GM21515 (cell line): Measurements from ENCODE around the gene DOP1B.

Source experiments
- ATAC-seq: cut with Tn5 transposase; IDR thresholded peaks from one replicate; pipeline ENCODE4 v1.9.1; 2021; ENCODE audit not compliant: unreplicated experiment

DOP1B gene

DNA sequence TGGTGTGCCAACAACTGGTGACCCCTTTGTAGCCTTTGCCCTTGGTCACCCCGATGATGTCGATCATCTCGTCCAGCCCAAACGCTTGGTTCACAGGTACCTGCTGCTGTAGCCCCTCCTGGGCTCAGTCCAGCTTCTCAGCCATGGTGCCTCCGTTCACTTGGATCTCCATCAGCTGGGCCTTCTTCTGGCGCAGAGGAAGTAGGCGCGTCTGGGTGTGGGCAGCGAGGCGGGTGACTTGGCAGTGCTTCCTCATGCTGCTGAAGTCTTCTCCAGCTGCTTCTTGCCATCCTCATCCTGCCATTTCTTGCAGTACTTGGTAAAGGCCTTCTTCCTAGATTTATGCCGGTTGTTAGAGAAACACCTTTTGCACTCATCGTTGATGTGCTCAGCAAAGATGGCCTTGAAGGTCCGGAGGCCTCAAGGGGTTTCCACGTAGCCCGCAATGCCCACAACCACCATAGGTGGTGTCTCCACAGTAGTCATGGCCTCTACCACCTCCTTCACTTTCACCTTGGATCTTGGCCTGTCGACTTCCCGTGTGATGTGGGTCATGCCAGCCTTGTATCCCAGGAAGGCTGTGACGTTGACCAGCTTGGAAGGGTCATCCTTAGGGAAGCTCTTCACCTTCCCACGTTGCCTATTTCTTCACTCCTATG lies 13.0 kb downstream of the DOP1B start:
- ATAC-seq = no peak

DNA sequence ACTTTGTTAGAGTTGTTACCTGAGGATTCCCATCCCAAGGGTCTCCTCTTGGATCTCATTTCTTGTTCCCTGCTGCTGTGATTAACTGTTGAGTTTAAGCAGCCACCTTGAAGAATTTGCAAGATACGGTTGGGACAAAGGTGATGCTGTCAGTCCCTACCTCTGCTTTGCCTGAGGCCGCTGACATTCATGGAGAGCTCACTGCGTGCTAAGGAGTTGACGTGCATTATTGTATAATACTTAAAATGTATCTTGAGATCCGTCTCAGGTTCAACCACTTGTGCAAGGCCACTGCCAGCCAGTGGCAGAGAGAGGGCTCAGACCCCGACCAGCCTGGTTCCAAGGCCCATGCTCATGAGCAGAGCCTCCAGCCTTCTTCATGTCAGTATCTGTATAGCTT lies 14.2 kb downstream of the DOP1B start:
- no peak for ATAC-seq

DNA sequence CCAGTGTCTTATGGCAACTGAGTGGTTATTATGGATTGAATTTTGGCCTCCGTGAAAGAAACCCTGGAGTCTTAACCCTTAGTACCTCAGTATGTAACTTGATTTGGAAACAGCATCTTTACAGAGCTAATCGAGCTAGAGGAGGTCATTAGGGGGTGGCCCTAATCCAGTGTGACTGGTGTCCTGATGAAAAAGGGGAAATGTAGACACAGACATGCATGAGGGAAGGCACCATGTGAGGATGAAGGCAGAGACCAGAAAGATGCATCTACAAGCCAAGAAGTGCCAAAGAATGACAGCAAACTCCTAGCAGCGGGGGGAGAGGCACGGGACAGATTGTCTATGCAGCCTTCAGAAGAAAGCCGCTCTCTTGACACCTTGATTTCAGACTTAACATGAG lies 14.7 kb downstream of the DOP1B start:
- no peak for ATAC-seq

DNA sequence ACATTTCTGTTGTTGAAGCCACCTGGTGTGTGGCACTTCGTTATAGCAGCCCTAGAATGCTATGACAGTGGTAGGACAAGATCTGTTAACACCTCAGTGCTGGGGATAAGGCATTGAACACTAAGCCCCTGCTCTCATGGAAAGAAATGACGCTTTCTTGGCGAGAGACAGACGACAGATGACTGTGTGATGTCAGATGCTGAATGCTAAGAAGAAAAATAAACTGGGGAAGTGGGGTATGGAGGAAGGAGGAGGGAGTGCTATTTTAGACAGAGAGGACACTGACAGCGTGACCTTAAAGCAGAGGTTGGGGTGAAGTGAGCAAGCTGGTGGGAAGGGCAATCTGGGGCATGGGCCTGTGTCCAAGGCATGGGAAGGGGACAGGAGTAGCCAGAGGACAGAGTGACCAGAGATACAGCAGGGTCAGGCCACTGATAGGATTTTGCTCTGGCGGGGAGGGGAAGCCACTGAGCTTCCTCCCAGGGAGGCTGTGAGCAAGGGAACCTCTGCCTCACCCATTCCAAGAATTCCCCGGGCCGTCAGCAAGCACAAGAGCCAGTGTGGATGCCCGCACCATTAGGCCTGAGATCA lies 15.2 kb downstream of the DOP1B start:
- ATAC-seq = no peak

DNA sequence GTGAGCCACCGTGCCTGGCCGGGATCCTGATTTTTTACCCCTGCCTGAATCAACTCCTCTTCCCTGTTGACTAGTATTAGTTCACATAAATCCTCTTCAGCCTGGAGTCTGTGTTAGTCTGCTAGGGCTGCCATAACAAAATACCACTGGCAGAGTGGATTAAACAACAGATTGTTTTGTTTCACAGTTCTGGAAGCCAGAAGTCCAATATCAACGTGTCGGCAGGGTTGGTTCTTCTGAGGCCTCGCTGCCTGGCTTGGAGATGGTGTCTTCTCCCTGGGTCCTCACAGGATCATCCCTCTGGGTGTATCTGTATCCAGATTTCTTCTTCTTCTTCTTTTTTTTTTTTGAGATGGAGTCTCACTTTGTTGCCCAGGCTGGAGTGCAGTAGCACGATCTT lies 18.2 kb downstream of the DOP1B start:
- ATAC-seq = no peak

DNA sequence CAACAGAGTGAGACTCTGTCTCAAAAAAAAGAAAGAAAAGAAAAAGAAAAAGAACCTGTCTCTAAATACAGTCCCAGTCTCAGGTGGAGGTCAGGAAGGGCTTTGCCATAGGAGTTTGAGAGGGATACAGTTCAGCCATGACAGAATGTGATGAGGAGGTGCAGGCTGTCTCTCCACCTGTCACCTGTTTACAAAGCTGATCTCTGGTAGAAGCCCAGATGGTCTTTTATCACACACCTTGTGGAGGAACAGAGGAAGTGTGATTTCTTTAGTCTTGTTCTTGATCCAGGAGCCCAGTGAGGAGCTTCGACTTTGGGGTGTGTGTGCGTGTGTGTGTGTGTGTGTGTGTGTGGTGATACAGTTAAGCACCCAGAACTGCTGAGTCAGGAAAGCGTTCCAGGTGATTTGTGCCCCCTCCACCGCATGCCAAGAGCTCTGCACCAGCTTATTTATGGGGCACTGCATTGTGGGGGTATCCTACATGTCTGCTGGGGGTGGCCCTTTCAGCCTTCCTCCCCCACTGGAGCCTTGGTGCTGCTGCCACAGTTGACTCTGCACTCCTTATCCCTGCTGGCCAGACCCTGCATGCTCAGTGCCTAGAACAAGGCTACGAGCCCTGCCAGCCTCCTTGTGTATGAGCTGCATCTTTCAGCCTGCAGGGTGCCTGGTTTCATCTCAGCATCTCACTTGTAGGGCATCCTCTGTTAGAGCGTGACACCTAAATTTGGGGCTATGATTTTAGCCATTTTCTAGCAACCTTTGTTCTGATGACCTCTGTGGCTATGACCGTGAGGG lies 19.3 kb downstream of the DOP1B start:
- no peak for ATAC-seq

DNA sequence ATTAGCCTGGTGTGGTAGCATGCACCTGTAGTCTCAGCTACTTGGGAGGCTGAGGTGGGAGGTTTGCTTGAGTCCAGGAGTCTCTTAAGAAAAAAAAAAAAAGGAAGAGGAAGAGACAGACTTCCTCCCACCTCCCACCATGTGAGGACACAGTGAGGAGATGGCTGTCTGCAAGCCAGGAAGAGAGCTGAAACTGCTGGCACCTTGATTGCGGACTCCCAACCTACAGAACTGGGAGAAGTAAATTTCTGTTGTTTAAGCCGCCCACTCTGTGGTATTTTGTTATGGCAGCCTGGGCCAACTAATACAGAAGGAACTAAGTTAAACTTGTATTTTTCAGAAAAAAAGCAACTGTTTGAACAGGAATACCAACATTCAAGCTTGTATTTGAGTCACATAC lies 21.7 kb downstream of the DOP1B start:
- ATAC-seq = no peak

DNA sequence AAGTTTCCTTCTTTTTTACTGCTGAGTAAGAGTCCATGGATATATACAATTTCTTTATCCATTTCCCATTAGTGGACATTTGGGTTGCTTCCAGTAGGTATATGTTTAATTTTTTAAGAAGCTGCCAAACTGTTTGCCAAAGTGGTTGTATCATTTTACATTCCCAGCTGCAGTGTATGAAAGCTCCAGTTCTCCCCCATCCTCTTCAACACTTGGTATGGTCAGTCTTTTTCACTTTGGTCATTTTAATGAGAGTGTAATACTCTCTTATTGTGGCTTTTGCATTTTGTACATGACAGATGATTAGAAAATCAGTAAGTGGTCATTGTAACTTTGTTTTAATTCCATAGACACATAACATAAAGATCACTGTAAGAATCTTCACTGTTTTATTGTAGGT lies 22.5 kb downstream of the DOP1B start:
- ATAC-seq = no peak

DNA sequence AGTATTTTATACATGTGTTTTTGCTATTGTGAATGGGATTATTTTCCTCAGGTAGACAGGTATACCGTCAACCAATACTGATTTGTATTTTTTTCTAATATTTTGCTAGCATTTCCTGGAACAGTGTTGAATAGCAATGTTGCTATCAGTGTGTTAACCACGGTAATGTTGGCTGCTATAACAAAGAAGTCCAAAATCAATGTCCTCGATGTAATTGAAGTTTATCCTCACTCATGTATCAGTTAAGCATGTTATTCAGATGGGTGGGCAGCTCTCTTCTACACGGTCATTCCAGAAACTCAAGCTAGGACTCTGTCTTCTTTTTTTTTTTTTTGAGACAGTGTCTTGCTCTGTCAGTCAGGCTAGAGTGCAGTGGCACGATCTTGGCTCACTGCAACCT lies 24.3 kb downstream of the DOP1B start:
- no peak for ATAC-seq

DNA sequence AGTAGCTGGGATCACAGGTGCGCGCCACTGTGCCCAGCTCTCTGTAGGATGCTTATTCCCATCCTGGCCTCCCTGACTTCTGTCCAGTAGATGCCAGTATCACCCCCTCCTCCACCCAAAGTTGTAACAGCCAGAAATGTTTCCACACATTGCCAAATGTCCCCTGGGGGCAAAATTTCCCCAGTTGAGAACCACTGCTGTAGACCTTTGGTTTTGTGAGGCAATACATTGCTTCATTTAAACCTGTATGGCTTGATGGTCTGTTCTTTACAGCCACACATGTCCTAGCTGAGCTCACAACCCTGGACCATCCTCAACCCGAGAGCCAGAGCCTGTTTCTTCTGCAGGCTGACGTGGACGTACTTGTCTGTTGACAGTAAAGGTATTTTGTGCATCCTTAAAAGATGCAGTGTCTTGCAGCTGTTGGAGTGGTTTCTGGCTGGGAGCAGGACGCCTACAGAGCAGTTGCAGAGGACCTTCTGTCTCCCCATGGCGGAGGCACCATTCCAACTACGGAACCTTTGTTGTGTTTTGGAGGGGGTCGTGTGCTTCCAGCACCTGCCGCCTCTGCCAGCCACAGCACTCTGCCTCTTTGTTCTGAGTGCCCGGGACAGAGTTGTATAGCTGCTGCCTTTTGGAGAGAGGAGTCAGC lies 26.6 kb downstream of the DOP1B start:
- no peak for ATAC-seq

DNA sequence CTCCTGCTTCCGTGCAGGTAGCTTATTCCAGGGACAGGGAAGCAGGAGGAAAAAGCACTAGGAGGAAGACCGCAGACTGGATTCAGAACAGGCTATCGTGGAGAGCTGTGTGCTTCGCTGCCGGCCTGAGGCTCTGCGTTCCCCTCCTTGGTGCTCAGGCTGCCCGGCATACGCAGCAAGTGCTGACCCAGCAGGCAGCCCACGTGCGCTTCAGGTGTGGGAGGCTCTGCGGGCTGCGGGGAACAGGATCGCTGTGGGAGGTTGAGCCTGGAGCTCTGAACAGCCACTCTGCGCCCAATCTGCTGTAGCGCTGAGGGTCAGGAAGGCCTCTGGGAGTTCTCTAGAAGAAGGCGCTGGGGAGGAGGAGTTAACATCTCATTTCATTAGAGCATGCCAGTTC lies 27.9 kb downstream of the DOP1B start:
- ATAC-seq = no peak

DNA sequence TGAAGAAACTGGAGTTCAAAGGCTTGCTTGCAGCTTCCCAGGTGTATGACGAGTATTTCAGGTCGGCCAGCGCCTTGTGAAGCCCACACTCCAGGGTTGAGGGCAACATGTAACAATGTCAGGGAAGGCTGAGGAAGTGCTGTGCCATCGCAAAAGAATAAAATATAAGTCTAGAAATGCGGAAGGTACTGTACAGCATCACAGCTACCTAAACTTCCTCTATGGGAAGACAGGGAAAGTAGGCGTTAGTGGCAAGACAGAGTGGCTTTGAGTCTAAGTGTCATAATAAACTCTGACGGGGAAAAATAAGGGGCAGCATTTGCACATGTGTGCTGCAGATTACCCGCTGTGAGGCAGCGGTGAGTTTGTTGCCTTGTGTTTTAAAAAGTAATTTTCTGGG lies 28.9 kb downstream of the DOP1B start:
- ATAC-seq = no peak

DNA sequence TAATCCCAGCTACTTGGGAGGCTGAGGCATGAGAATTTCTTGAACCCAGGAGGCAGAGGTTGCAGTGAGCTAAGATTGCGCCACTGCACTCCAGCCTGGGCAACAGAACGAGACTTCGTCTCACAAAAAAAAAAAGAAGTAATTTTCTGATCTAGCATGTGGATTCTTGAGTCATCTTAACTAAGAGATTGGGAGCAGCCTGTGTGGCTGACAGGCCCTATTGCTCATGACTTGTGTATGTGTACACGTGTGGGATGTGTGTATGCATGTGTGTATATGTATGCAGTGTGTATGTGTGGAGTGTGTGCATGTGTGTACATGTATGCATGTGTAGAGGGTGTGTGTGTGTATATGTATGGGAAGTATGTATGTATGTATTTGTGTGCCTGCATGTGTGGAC lies 29.5 kb downstream of the DOP1B start:
- ATAC-seq = no peak

DNA sequence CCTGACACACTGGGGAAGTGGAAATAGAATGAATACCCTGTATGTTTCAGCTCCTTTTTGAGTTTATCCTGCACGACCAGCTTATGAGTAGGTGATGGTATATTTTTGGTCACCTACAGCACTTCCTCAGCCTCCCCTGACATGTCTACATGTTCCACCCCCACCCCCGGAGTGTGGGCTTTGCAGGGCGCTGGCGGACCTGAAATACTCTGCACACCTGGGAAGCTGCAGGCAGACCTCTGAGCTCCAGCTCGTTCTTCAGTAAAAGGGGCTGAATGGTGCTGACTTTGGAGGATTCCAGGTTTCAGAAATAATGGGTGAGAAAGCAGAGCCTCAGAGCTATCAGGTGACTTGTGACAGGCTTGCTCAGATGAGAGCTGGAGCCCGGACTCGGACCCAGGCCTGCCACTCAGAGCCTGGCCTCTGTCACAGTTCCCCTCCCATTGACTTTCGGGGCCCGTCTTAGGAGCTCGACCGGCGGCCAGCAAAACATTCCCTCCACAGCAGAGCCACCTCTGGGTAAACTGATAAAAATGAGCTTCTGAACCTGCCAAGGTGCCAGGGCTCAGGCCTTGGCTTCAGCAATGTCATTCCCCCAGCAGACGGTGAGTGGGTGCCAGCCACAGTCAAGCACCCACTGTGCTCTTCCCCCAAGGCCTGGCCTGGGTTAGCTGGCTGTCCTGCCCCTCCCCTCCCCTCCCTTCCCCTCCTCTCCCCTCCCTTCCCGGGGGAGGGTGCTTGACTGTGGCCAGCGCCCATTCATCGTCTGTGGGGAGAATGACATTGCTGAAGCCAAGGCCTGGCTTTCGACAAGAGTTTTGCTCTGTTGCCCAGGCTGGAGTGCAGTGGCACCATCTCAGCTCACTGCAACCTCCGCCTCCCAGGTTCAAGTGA lies 30.1 kb downstream of the DOP1B start:
- no peak for ATAC-seq

DNA sequence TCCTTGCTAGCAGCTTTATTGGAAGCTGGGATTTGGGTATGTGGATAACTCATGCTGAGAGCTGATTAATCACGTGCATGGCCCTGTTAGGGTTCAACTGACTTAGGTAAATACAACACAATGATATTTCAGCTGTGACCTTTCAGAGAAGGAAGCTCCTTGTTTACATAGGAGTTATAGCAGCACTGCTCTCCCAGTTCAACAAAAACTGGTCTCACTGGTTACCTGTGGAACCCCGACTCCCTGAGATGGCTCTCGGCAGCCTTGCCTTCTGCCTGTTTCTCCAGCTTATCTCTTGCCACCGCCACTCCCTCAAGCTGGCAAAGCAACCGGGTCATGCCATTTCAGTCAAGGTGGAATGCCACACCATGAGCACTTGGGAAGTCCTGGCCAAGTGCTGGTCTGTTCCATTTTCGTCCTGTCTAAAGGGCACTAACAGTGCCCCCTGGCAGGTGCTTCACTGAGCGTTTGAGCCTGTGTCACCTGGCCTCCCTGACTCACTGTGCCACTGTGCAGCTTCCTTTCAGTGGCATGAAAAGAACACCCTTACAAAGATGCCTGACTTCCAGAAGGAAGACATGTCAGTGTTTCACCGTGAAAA lies 31.6 kb downstream of the DOP1B start:
- ATAC-seq = no peak

DNA sequence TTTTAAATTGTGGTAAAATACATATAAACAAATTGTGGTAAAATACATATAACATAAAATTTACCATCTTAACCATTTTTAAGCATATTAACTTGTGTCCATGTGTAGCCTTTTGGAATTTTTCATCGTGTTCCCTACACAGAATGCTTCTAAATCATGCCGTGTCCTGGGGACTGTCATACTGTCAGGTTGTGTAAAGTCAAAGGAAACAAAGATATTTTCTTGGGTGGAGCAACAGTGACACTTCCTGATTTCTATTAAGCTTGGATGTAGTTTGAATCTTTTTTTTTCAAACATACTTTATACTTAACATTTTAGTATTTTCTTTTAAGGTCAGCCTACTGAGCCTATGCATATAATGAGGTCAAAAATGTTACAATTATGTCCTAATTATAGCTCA lies 32.3 kb downstream of the DOP1B start:
- ATAC-seq = no peak

DNA sequence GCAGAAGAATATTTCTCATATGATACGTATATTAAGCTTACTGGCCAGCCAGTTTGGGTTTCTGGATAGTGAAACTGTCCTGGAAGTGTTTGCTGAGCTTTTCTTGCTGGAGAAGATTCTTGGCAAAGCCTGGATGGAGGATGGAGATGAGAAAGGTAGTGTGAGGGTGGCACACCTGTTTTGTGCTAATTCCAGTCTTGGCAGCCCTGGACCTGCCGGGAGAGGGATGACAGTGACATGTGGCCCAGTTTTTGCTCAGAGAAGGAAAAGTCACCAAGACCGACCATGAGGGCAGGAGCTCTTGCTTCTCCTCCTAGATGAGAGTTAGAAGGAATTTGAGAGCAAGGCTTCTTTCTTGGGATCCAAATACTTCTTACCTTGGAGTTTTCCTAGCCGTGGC lies 34.1 kb downstream of the DOP1B start:
- ATAC-seq = no peak

DNA sequence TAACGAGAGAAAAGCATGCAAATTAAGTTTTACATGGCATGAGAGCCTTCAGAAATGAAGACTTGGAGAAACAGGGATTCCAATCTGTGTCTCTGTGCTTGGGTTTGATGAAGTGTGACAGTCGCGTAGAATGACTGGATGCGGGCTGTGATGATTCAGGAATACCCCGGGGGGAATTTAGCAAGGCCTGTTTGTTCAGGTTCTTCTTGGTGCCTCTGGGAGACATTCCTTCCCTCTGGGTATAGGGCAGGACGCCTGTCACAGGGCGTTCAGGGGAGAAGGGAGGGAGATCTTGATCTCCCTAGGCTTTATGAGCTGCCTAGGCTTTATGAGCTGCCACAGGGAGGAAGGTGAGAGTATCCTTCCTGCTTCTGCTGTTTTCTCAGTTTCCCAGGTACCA lies 36.6 kb downstream of the DOP1B start:
- ATAC-seq = no peak

DNA sequence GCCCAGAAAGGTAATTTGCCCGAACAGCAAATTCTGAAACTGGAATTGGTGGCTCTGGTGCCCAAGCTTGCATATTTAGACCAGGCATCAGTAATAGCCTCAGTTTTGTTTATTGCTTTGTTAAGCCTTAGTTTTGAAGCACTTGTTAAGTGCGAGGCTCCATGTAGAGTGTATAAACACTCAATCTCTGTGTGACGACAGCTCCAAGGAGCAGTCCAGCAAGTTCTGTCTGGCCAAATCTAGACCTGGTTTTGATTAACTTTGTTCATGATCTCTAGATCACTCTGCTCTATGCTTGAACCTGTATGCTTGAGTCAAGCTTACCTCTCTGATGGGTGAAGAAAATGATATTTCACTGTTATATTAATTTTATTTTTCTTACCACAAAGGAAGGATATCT lies 37.4 kb downstream of the DOP1B start:
- ATAC-seq = no peak

DNA sequence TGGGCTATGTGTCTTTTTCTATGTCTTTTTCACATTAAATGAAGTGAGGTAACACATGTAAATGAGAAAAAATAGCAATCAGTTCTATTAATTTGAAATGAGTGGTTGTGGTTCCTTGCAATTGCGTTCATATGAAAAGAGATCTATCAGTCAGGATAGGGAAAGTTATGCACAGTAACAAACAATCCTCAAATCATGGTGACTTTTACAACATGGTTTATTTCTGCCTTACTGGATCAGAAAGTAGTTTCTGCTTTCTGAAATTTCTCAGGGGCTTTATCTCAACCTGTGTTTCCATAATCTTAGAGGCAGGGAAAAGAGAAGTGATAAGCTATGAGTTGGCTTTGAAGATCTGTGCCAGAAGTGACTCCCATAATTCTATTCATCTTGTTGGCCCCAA lies 39.0 kb downstream of the DOP1B start:
- ATAC-seq = no peak

DNA sequence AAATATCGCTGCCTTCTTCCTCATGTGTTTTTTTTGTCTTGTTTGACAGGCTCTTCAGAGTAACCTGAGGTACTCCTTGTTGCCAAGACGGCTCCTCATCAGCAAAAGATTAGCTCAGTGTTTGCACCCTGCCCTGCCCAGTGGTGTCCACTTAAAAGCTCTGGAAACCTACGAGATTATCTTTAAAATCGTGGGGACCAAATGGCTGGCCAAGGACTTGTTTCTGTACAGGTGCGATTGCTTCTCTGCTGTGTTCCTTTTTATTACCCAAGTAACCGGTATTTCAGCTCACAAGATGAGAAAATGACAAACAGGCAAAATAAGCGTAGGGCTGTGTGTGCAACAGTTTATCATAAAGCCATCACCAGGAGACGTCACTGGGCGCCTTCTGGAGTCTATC lies 42.4 kb downstream of the DOP1B start:
- ATAC-seq = no peak
